Stimulated activated naive CD8-positive, alpha-beta T cell treated with anti-CD3 and anti-CD28 coated beads, Interleukin-15, Interleukin-2, amounts not matched to agents 100 ng/mL and 50 ng/mL, for 24 hours (primary cell): ENCODE results near the gene SEZ6.

Experiments used
- H3K27ac Mint-ChIP-seq: one replicate; pipeline ENCODE4 v1.8.0; 2021; ENCODE audit warnings: mild to moderate bottlenecking, mixed read lengths
- H3K27me3 Mint-ChIP-seq: one replicate; pipeline ENCODE4 v1.8.0; 2021; ENCODE audit warnings: mixed read lengths
- H3K36me3 Mint-ChIP-seq: one replicate; pipeline ENCODE4 v1.8.0; 2021; ENCODE audit warnings: low read depth, mixed read lengths
- H3K4me1 Mint-ChIP-seq: one replicate; pipeline ENCODE4 v1.8.0; 2021; ENCODE audit warnings: low read depth, mixed read lengths
- H3K4me3 Mint-ChIP-seq: one replicate; pipeline ENCODE4 v1.8.0; 2021; ENCODE audit warnings: mild to moderate bottlenecking, mixed read lengths
- H3K9me3 Mint-ChIP-seq: one replicate; pipeline ENCODE4 v1.8.0; 2021; ENCODE audit warnings: mixed read lengths

Gene SEZ6

GRCh38 chr17:29019475-29020181 lies 13.8 kb upstream of the SEZ6 start:
- Mint-ChIP-seq H3K9me3 (no peaks in the 10 kb centered on the region), H3K4me1 (peaks cover 7% of the 10 kb centered on the region), H3K4me3 (no peak overlapping the region), H3K36me3 (no peaks in the 10 kb centered on the region), H3K27ac (no peak overlapping the region), H3K27me3 (peaks cover 57% of the 10 kb centered on the region)

GRCh38 chr17:29018788-29019474 lies 13.1 kb upstream of the SEZ6 start:
- Mint-ChIP-seq H3K4me1 (peaks cover 7% of the 10 kb centered on the region), H3K9me3 (no peaks in the 10 kb centered on the region), H3K27ac (no peak overlapping the region), H3K27me3 (peaks cover 60% of the 10 kb centered on the region), H3K4me3 (no peak overlapping the region), H3K36me3 (no peaks in the 10 kb centered on the region)

DNA sequence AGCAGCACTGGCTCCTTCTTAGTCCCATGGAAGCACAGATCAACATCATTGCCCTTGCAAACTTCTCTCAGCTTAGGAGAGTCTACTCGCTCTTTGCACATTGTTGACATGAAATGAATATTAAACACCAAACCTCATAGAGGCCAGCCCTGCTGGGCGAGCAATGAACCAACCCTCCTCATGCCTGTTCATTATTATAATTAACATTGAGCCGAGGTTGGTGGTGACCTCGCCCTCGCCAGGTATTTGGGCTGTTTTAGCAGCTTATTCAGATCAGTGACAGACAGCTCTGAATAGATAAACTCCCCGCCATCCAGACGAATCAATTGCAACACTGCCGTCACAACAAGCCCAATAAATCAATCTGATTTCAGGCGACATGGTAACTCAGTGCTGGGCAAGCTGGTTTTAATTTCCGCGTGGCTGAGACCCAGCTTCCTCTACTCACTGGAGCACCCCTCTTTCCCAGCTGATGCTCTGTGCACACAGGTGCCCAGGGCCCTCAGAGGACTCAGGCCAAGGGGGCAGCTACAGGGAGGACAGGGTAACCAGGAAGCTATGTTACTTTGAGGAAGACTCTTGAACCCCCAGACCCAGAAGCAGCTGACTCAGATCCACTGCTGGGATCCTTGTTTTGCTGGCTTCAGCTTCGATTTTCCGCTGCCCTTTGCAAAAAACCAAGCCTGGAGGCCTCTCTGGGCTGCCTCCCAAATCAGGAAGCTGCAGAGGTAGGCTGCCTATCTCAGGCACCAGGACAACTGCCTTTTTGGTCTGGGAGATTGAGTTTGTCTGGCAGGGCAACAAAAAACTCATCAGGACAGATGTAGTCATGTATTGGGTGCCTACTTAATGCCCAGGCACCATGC lies 10.7 kb upstream of the SEZ6 start:
- no peak overlapping the region for H3K4me3 Mint-ChIP-seq
- no peaks in the 10 kb centered on the region for H3K36me3 Mint-ChIP-seq
- H3K27ac Mint-ChIP-seq, result no peak overlapping the region
- no peaks in the 10 kb centered on the region for H3K9me3 Mint-ChIP-seq
- H3K4me1 Mint-ChIP-seq, result peaks cover 7% of the 10 kb centered on the region
- peaks cover 41% of the 10 kb centered on the region for H3K27me3 Mint-ChIP-seq

DNA sequence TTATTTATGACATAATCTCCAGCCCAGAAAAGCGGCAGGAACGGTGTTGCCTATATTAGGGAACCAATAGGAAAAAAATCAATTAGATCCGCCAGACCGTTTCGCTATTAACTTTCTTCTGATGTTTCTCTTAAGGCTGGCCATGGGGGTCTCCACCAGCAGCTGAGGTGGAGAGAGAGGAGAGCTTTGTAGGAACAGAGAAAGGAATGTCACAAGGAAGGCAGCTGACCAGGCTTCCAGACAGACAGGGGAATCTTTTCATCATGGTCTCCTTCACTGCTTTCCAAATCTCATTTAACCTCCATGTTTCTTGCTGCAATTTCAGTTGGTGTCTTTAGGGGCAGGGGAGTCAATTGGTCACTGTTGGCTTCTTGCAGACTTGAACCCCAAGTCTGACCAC lies 8.9 kb upstream of the SEZ6 start:
- Mint-ChIP-seq H3K4me3 (no peak overlapping the region), H3K27ac (no peak overlapping the region), H3K9me3 (no peaks in the 10 kb centered on the region), H3K4me1 (peaks cover 6% of the 10 kb centered on the region), H3K27me3 (peaks cover 38% of the 10 kb centered on the region), H3K36me3 (no peaks in the 10 kb centered on the region)

GRCh38 chr17:29012535-29012934 lies 6.7 kb upstream of the SEZ6 start:
- no peaks in the 10 kb centered on the region for H3K36me3 Mint-ChIP-seq
- no peaks in the 10 kb centered on the region for H3K4me1 Mint-ChIP-seq
- H3K4me3 Mint-ChIP-seq, result no peak overlapping the region
- H3K27ac Mint-ChIP-seq, result no peak overlapping the region
- H3K27me3 Mint-ChIP-seq, result peaks cover 32% of the 10 kb centered on the region
- no peaks in the 10 kb centered on the region for H3K9me3 Mint-ChIP-seq

- no peak overlapping the region for H3K4me3 Mint-ChIP-seq
- H3K27ac Mint-ChIP-seq, result no peak overlapping the region
- no peaks in the 10 kb centered on the region for H3K4me1 Mint-ChIP-seq
- H3K36me3 Mint-ChIP-seq, result no peaks in the 10 kb centered on the region
- H3K9me3 Mint-ChIP-seq, result no peaks in the 10 kb centered on the region
- peaks cover 46% of the 10 kb centered on the region for H3K27me3 Mint-ChIP-seq
These were observed 4.8 kb upstream of the SEZ6 start for GRCh38 chr17:29010586-29010985.

- Mint-ChIP-seq H3K4me1 (no peaks in the 10 kb centered on the region), H3K4me3 (no peak overlapping the region), H3K27me3 (peaks cover 44% of the 10 kb centered on the region), H3K9me3 (no peaks in the 10 kb centered on the region), H3K36me3 (no peaks in the 10 kb centered on the region), H3K27ac (no peak overlapping the region)
These were observed 4.3 kb upstream of the SEZ6 start for GRCh38 chr17:29010129-29010528.

DNA sequence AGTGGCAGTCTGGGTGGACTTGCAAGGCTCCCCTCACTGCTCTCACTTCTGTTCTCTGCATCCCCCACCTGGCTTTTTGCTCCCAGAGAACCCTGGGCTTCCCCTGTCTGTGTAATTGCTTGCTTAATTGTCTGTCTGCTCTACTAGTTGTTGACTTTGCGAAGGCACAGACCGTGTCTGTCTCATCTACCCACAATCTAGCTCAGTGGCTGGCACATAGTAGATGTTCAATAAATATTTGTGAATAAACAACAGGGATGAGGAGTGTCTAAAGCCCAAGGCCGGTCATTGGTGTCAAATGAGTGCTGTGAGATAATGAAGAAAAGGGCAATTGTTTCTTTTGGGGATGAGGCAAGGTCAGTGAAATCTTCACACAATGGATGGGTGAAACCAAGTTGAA lies 2.8 kb upstream of the SEZ6 start:
- Mint-ChIP-seq H3K36me3 (no peaks in the 10 kb centered on the region), H3K27ac (no peak overlapping the region), H3K4me3 (no peak overlapping the region), H3K4me1 (no peaks in the 10 kb centered on the region), H3K9me3 (no peaks in the 10 kb centered on the region), H3K27me3 (peaks cover 50% of the 10 kb centered on the region)

- Mint-ChIP-seq H3K36me3 (no peaks in the 10 kb centered on the region), H3K4me3 (no peak overlapping the region), H3K27ac (no peak overlapping the region), H3K9me3 (no peaks in the 10 kb centered on the region), H3K27me3 (peaks cover 52% of the 10 kb centered on the region), H3K4me1 (no peaks in the 10 kb centered on the region)
These were observed 2.1 kb upstream of the SEZ6 start for GRCh38 chr17:29007860-29008455.

- no peaks in the 10 kb centered on the region for H3K9me3 Mint-ChIP-seq
- H3K4me1 Mint-ChIP-seq, result no peaks in the 10 kb centered on the region
- H3K4me3 Mint-ChIP-seq, result no peak overlapping the region
- H3K27ac Mint-ChIP-seq, result no peak overlapping the region
- H3K36me3 Mint-ChIP-seq, result no peaks in the 10 kb centered on the region
- peaks cover 55% of the 10 kb centered on the region for H3K27me3 Mint-ChIP-seq
These were observed 1.6 kb upstream of the SEZ6 start for GRCh38 chr17:29007456-29007855.

GRCh38 chr17:29004081-29004692 lies 1.6 kb downstream of the SEZ6 start:
- H3K4me3 Mint-ChIP-seq, result no peak overlapping the region

DNA sequence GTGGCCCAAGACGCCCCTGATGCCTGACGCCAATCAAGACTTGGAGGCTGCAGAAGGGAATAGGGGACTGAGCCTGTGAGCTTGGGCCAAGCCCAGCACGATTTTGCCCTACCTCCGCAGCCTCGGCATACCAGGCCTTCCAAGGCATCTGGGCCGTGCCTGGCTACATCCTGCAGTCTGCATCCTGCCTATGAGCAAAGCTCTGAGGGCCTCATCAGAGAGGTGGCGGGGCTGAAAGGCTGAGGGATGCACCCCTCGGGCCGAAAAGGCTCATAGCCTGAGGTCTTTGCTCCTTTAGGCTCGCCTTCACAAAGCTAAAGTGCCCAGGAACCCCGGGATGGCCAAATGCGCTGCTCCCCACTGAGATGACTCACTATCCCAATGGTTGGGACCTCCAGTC lies 2.5 kb downstream of the SEZ6 start:
- Mint-ChIP-seq H3K36me3 (no peaks in the 10 kb centered on the region), H3K4me3 (no peak overlapping the region), H3K9me3 (no peaks in the 10 kb centered on the region), H3K27me3 (peaks cover 45% of the 10 kb centered on the region), H3K4me1 (no peaks in the 10 kb centered on the region), H3K27ac (no peak overlapping the region)

More at GRCh38 chr17:29004081-29004692, 1.6 kb downstream of the SEZ6 start:
- H3K36me3 Mint-ChIP-seq, result no peaks in the 10 kb centered on the region
- peaks cover 51% of the 10 kb centered on the region for H3K27me3 Mint-ChIP-seq
- H3K9me3 Mint-ChIP-seq, result no peaks in the 10 kb centered on the region
- H3K27ac Mint-ChIP-seq, result no peak overlapping the region
- H3K4me1 Mint-ChIP-seq, result no peaks in the 10 kb centered on the region

- peaks cover 48% of the 10 kb centered on the region for H3K27me3 Mint-ChIP-seq
- no peaks in the 10 kb centered on the region for H3K4me1 Mint-ChIP-seq
- H3K4me3 Mint-ChIP-seq, result no peak overlapping the region
- H3K36me3 Mint-ChIP-seq, result no peaks in the 10 kb centered on the region
- H3K27ac Mint-ChIP-seq, result no peak overlapping the region
- H3K9me3 Mint-ChIP-seq, result no peaks in the 10 kb centered on the region
These were observed 3.0 kb downstream of the SEZ6 start for GRCh38 chr17:29002811-29003210.

GRCh38 chr17:29000973-29001372 lies 4.9 kb downstream of the SEZ6 start:
- no peaks in the 10 kb centered on the region for H3K4me1 Mint-ChIP-seq
- H3K27me3 Mint-ChIP-seq, result peaks cover 35% of the 10 kb centered on the region
- H3K4me3 Mint-ChIP-seq, result no peak overlapping the region
- H3K9me3 Mint-ChIP-seq, result no peaks in the 10 kb centered on the region
- no peaks in the 10 kb centered on the region for H3K36me3 Mint-ChIP-seq
- H3K27ac Mint-ChIP-seq, result no peak overlapping the region
